PC-9 (cell line): ENCODE results near the gene ZNF654.

Source experiments
- CTCF ChIP-seq: fragments of 200-600 bp; sonication (generic); conservative IDR thresholded peaks from 2 replicates; pipeline ENCODE4 v1.6.1; 2017; ENCODE audit warnings: mixed run types, antibody characterized with exemption, mild to moderate bottlenecking, moderate library complexity
- EZH2 ChIP-seq: fragments of 200-600 bp; sonication (generic); IDR thresholded peaks from 2 replicates; pipeline ENCODE4 v1.8.0; 2017; ENCODE audit warnings: antibody characterized with exemption, low read depth

- TF ChIP-seq CTCF (no peak), EZH2 (no peak)
Measured at GRCh38 chr3:88059380-88060170, 520 bp downstream of the ZNF654 start.
